ENCODE measurements around the gene AUP1. TPM values are rescaled to one million over a fixed set of nuclear protein-coding genes. Genes with fewer than 3 reads are reported as not detected.
"Not testable (repeated sequence)": the region's sequence is repeated elsewhere in the genome, so short reads cannot be mapped to it uniquely, and the experiment has no call there.

The AUP1 gene
- total RNA-seq = 10 to 100 TPM; 64.4 to 67.0 TPM
- long read RNA-seq, donor 1, transcript AUP1-201 (12 exons, 1,695 nt) = major isoform, 41 of 59 reads
- long read RNA-seq, donor 1, partial matches to known transcripts = 10 of 59 reads
- long read RNA-seq, donor 1, other reads (novel, unspliced or antisense) = 5 of 59 reads
- long read RNA-seq, donor 2, transcript AUP1-202 (12 exons, 1,581 nt) = minor isoform, 10 of 435 reads
- long read RNA-seq, donor 2, transcript AUP1-201 (12 exons, 1,695 nt) = major isoform, 353 of 435 reads
- long read RNA-seq, donor 2, partial matches to known transcripts = 21 of 435 reads
- long read RNA-seq, donor 2, other reads (novel, unspliced or antisense) = 47 of 435 reads

GRCh38 chr2:74529357-74530238 lies at the start of gene AUP1, which contains the start of gene HTRA2:
TSS of gene AUP1 (minus strand) at chr2:74529706. CDS start at chr2:74529629, 77 bp downstream.
TSS of gene HTRA2 (plus strand) at chr2:74529933. CDS start at chr2:74530007, 74 bp downstream.
- intact Hi-C loops (cut with DNase I) = no loop called here
- DNase-seq (ENCODE audit: low spot score) = peak; percentile 100

- DNase-seq (ENCODE audit: low spot score) = no peak
- intact Hi-C loops (cut with DNase I) = no loop called here
These were observed 48.9 kb upstream of the AUP1 start for GRCh38 chr2:74578408-74578807.

GRCh38 chr2:74577448-74577847 lies 47.9 kb upstream of the AUP1 start:
- intact Hi-C loops (cut with DNase I) = no loop called here
- no peak for DNase-seq (ENCODE audit: low spot score)

- no peak for DNase-seq (ENCODE audit: low spot score)
These were observed 47.3 kb upstream of the AUP1 start for GRCh38 chr2:74576863-74577229.

GRCh38 chr2:74576211-74576862 lies 46.8 kb upstream of the AUP1 start:
- no peak for DNase-seq (ENCODE audit: low spot score)
- intact Hi-C loops (cut with DNase I) = no loop called here

More at GRCh38 chr2:74576863-74577229, 47.3 kb upstream of the AUP1 start:
- intact Hi-C loops (cut with DNase I) = no loop called here

GRCh38 chr2:74575320-74575719 lies 45.8 kb upstream of the AUP1 start:
- DNase-seq (ENCODE audit: low spot score) = no peak
- intact Hi-C loops (cut with DNase I) = no loop called here

GRCh38 chr2:74573747-74574562 lies 44.4 kb upstream of the AUP1 start:
- no peak for DNase-seq (ENCODE audit: low spot score)
- intact Hi-C loops (cut with DNase I) = no loop called here

- DNase-seq (ENCODE audit: low spot score) = no peak
- intact Hi-C loops (cut with DNase I) = no loop called here
These were observed 42.8 kb upstream of the AUP1 start for GRCh38 chr2:74572178-74572925.

- intact Hi-C loops (cut with DNase I) = no loop called here
- no peak for DNase-seq (ENCODE audit: low spot score)
These were observed 41.6 kb upstream of the AUP1 start for GRCh38 chr2:74571058-74571457.

GRCh38 chr2:74569686-74570085 lies 40.2 kb upstream of the AUP1 start:
- no peak for DNase-seq (ENCODE audit: low spot score)
- intact Hi-C loops (cut with DNase I) = no loop called here

- DNase-seq (ENCODE audit: low spot score) = no peak
- intact Hi-C loops (cut with DNase I) = no loop called here
These were observed 38.4 kb upstream of the AUP1 start for GRCh38 chr2:74567881-74568280.

GRCh38 chr2:74566754-74567085 lies 37.2 kb upstream of the AUP1 start:
- no peak for DNase-seq (ENCODE audit: low spot score)
- intact Hi-C loops (cut with DNase I) = no loop called here

- DNase-seq (ENCODE audit: low spot score) = no peak
- intact Hi-C loops (cut with DNase I) = no loop called here
These were observed 36.7 kb upstream of the AUP1 start for GRCh38 chr2:74566076-74566753.

- intact Hi-C loops (cut with DNase I) = loop anchor here in 1 of 2 donors (1.0 kb wide), 1 partner anchor 21 kb away; no protein-coding TSS in a partner anchor
- DNase-seq (ENCODE audit: low spot score) = no peak
These were observed 34.7 kb upstream of the AUP1 start for GRCh38 chr2:74564222-74564621.

- no peak for DNase-seq (ENCODE audit: low spot score)
- intact Hi-C loops (cut with DNase I) = no loop called here
These were observed 32.7 kb upstream of the AUP1 start for GRCh38 chr2:74562126-74562775.

- DNase-seq (ENCODE audit: low spot score); intact Hi-C loops (cut with DNase I): not testable (repeated sequence)
These were observed 31.5 kb upstream of the AUP1 start for GRCh38 chr2:74561022-74561421.

- DNase-seq (ENCODE audit: low spot score) = no peak
- intact Hi-C loops (cut with DNase I) = no loop called here
These were observed 31.1 kb upstream of the AUP1 start for GRCh38 chr2:74560591-74560990.

Data from posterior vena cava (tissue), 2 donors.